Fibroblast of villous mesenchyme (primary cell): Measurements from ENCODE around the gene MCM8. TPM values are rescaled to one million over a fixed set of nuclear protein-coding genes. Genes with fewer than 3 reads are reported as not detected.

Experiments used
- DNase-seq: peaks from one replicate; pipeline ENCODE4 v3.0.0-alpha.2; 2010; ENCODE audit warnings: low read depth
- H3K4me3 ChIP-seq: 2 replicates; pipeline ENCODE4 v1.5.1; 2011; ENCODE audit warnings: low read depth, mild to moderate bottlenecking, low read length
- total RNA-seq: library from RNA; depleted of rRNA; stranded (reverse); fragments of >200 nt; gene quantifications from 2 replicates; pipeline ENCODE4 v1.2.3, GENCODE V29; 2012
- TF ChIP-seq, protein P1 (sequence below): IDR thresholded peaks from 2 replicates; pipeline ENCODE4 v1.5.1; 2012; ENCODE audit warnings: low read depth, mild to moderate bottlenecking, low read length; ENCODE audit not compliant: insufficient read depth

Gene MCM8
- total RNA-seq, 1 donor: 13.0 TPM

DNA sequence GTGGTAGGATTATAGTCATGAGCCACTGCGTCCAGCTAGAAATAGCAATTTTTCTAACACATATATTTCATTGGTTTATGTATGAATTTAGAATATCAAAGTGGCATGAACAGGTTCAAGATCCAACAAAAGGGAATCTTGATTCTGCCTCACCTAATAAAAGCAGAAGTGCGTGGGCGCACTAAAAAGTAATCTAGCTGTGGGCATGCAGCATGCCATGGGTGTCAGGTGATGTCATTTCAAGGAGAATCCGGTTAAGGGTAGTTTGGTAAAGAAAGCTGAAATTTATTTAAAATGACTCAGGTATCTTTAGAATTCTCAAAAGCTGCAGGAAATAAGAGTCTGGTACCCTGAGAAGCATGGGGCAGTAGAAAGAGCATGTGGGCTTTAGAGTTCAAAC, 85.8 kb downstream of the MCM8 start:
- no peak overlapping the region for H3K4me3 ChIP-seq
- TF ChIP-seq, protein P1, sequence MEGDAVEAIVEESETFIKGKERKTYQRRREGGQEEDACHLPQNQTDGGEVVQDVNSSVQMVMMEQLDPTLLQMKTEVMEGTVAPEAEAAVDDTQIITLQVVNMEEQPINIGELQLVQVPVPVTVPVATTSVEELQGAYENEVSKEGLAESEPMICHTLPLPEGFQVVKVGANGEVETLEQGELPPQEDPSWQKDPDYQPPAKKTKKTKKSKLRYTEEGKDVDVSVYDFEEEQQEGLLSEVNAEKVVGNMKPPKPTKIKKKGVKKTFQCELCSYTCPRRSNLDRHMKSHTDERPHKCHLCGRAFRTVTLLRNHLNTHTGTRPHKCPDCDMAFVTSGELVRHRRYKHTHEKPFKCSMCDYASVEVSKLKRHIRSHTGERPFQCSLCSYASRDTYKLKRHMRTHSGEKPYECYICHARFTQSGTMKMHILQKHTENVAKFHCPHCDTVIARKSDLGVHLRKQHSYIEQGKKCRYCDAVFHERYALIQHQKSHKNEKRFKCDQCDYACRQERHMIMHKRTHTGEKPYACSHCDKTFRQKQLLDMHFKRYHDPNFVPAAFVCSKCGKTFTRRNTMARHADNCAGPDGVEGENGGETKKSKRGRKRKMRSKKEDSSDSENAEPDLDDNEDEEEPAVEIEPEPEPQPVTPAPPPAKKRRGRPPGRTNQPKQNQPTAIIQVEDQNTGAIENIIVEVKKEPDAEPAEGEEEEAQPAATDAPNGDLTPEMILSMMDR: no peak
- no peak for DNase-seq

DNA sequence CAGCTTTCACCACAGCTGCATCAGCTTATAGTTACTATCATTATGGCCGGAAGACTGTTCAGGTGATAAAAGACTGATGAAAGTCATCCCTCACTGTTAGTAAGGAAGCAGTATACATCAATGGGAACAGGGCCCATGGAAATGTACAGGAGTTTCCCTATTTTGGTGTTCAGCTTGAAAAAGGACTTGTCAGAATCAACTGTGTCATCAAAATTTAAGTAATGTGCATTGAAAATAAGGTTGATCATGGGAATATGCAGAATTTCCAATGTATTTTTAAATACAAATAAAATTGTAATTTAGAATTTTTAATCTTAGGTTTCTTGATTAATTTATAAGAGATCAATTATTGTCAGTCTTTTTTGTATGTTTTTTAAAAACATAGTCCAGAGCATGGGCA, 86.6 kb downstream of the MCM8 start:
- DNase-seq: no peak
- TF ChIP-seq, protein P1: no peak

GRCh38 chr20:6038256-6038655, 87.8 kb downstream of the MCM8 start:
- no peak for DNase-seq
- TF ChIP-seq, protein P1: no peak
- H3K4me3 ChIP-seq: no peak overlapping the region

More for the DNA sequence above, 86.6 kb downstream of the MCM8 start:
- no peak overlapping the region for H3K4me3 ChIP-seq

DNA sequence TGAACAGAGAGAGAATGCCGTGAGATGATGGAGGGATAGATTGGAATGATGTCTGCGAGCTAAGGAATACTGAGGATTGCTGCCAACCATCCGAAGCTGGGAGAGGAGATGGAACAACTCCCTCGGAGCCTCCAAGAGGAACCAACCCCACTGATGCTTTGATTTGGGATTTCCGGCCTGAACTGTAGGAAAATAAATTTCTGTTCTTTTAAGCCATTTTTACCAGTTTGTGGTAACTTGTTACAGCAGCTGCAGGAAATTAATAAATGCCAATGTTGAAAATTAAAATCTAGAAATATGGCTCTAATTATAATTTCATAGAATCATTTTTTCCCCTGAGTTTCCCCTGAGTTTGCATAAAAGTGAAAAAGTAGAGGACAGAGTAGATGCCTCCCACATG, 89.3 kb downstream of the MCM8 start:
- no peak for DNase-seq
- TF ChIP-seq, protein P1: no peak
- H3K4me3 ChIP-seq: no peak overlapping the region

- DNase-seq: no peak
- TF ChIP-seq, protein P1: no peak
- no peak overlapping the region for H3K4me3 ChIP-seq
Measured at GRCh38 chr20:6040540-6040939, 90.1 kb downstream of the MCM8 start.

DNA sequence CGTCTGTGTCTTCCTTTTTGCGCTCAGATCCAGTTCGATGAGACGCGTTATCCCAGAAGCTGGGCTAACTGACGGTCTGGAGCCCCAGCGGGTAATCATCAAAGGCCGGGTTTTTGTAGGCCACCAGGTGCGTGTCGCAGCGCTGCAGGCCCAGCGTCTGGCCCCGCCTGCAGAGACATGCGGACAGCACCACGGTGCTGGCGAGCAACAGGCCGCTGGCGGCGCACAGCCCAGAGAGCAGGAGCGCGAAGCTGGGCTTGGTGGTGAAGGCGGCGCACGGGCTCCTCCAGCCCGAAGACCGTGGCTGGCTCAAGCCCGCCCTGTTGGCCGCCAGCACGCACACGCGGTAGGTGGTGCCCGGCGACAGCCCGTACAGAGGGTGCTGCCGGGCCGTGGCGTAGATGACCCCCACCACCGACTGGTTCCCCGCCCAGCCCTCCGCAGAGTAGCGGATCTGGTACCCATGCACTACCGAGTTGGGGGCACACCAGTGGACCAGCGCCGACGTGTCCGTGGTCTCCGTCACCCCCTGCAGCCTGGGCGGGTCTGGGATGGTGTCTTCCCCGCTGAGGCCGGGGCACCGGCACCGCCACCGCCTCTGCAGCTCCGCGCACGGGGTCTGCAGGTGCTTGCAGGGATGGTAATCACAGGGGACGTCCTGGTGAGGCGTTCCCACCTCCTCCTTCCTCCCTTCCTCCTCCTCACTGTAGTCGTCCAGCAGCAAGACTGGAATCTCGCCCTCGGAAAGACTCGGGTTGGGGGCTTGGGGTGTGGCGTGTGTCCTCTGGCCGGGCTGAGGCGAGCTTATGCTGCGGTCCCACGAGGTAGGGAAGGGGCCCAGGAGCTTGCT, 90.7 kb downstream of the MCM8 start:
- no peak overlapping the region for H3K4me3 ChIP-seq
- TF ChIP-seq, protein P1: no peak
- no peak for DNase-seq
